H9 (cell line): ENCODE results near the gene TOB2. TPM values are rescaled to one million over a fixed set of nuclear protein-coding genes. Genes with fewer than 3 reads are reported as not detected.

Experiments used
- DNase-seq: peaks from one replicate; pipeline ENCODE4 v3.0.0-alpha.2; 2017
- H2AFZ ChIP-seq: one replicate; pipeline ENCODE4 v1.6.1; 2013; ENCODE audit warnings: mild to moderate bottlenecking, low read length, control low read depth, moderate library complexity
- H2AK5ac ChIP-seq: 2 replicates; pipeline ENCODE4 v1.6.1; 2013; ENCODE audit warnings: low read length, control low read depth, mixed read lengths; ENCODE audit not compliant: insufficient read length
- H2BK120ac ChIP-seq: one replicate; pipeline ENCODE4 v1.6.1; 2013; ENCODE audit warnings: low read depth, mild to moderate bottlenecking, low read length, control low read depth, inconsistent platforms; ENCODE audit not compliant: poor library complexity, severe bottlenecking
- H2BK12ac ChIP-seq: 2 replicates; pipeline ENCODE4 v1.6.1; 2013; ENCODE audit warnings: low read length, control low read depth, mixed read lengths, low read depth; ENCODE audit not compliant: insufficient read length
- H2BK15ac ChIP-seq: 2 replicates; pipeline ENCODE4 v1.6.1; 2013; ENCODE audit warnings: low read depth, low read length, control low read depth
- H2BK20ac ChIP-seq: one replicate; pipeline ENCODE4 v1.6.1; 2013; ENCODE audit warnings: low read depth, mild to moderate bottlenecking, low read length, control low read depth, inconsistent platforms; ENCODE audit not compliant: poor library complexity, severe bottlenecking
- H2BK5ac ChIP-seq: 2 replicates; pipeline ENCODE4 v1.6.1; 2013; ENCODE audit warnings: low read length, control low read depth, mixed read lengths; ENCODE audit not compliant: insufficient read length
- H3K14ac ChIP-seq: 2 replicates; pipeline ENCODE4 v1.6.1; 2013; ENCODE audit warnings: low read length, control low read depth; ENCODE audit not compliant: insufficient read depth
- H3K18ac ChIP-seq: 2 replicates; pipeline ENCODE4 v1.6.1; 2013; ENCODE audit warnings: low read depth, mild to moderate bottlenecking, mixed read lengths, low read length, control low read depth; ENCODE audit not compliant: insufficient read length
- H3K23ac ChIP-seq: 2 replicates; pipeline ENCODE4 v1.6.1; 2013; ENCODE audit warnings: low read length, control low read depth, mixed read lengths, low read depth; ENCODE audit not compliant: insufficient read length
- H3K23me2 ChIP-seq: 2 replicates; pipeline ENCODE4 v1.6.1; 2013; ENCODE audit warnings: low read depth, mild to moderate bottlenecking, mixed read lengths, low read length, control low read depth; ENCODE audit not compliant: insufficient read length, poor library complexity, severe bottlenecking
- H3K27ac ChIP-seq: 2 replicates; pipeline ENCODE4 v1.5.1; 2013; ENCODE audit warnings: low read length, control low read depth, mixed read lengths, low read depth; ENCODE audit not compliant: insufficient read length
- H3K27me3 ChIP-seq: 2 replicates; pipeline ENCODE4 v1.6.1; 2013; ENCODE audit warnings: low read length, control low read depth, inconsistent platforms; ENCODE audit not compliant: insufficient read depth
- H3K4ac ChIP-seq: 2 replicates; pipeline ENCODE4 v1.6.1; 2013; ENCODE audit warnings: low read depth, mild to moderate bottlenecking, control low read depth, inconsistent platforms, low read length, moderate library complexity
- H3K4me1 ChIP-seq: 2 replicates; pipeline ENCODE4 v1.6.1; 2013; ENCODE audit warnings: low read length, control low read depth, inconsistent platforms; ENCODE audit not compliant: insufficient read depth
- H3K4me2 ChIP-seq: 2 replicates; pipeline ENCODE4 v1.6.1; 2013; ENCODE audit warnings: low read length, control low read depth, mixed read lengths; ENCODE audit not compliant: insufficient read length, insufficient read depth
- H3K56ac ChIP-seq: 2 replicates; pipeline ENCODE4 v1.6.1; 2013; ENCODE audit warnings: low read depth, mild to moderate bottlenecking, mixed read lengths, low read length, control low read depth; ENCODE audit not compliant: insufficient read length
- H3K79me1 ChIP-seq: 2 replicates; pipeline ENCODE4 v1.6.1; 2013; ENCODE audit warnings: low read depth, mild to moderate bottlenecking, moderate library complexity, low read length, control low read depth, inconsistent platforms; ENCODE audit not compliant: insufficient read depth, poor library complexity, severe bottlenecking
- H3K79me2 ChIP-seq: 2 replicates; pipeline ENCODE4 v1.6.1; 2013; ENCODE audit warnings: low read length, control low read depth, inconsistent platforms; ENCODE audit not compliant: insufficient read depth
- H3K9ac ChIP-seq: 2 replicates; pipeline ENCODE4 v1.6.1; 2013; ENCODE audit warnings: low read length, control low read depth, mixed read lengths; ENCODE audit not compliant: insufficient read length; ENCODE audit errors: extremely low read depth
- H3K9me3 ChIP-seq: one replicate; pipeline ENCODE4 v1.6.1; 2013; ENCODE audit warnings: low read depth, low read length, inconsistent platforms; ENCODE audit not compliant: control insufficient read depth
- H3T11ph ChIP-seq: one replicate; pipeline ENCODE4 v1.6.1; 2013; ENCODE audit warnings: mild to moderate bottlenecking, low read length, control low read depth, inconsistent platforms
- H4K20me1 ChIP-seq: one replicate; pipeline ENCODE4 v1.6.1; 2013; ENCODE audit not compliant: control insufficient read depth, insufficient read length, insufficient read depth
- H4K5ac ChIP-seq: 2 replicates; pipeline ENCODE4 v1.6.1; 2013; ENCODE audit warnings: low read depth, mild to moderate bottlenecking, mixed read lengths, low read length, control low read depth; ENCODE audit not compliant: insufficient read length
- H4K8ac ChIP-seq: replicated peaks from 2 replicates; pipeline ENCODE4 v1.6.1; 2013; ENCODE audit warnings: low read length, control low read depth, mixed read lengths, low read depth; ENCODE audit not compliant: insufficient read length
- H4K91ac ChIP-seq: 2 replicates; pipeline ENCODE4 v1.6.1; 2013; ENCODE audit warnings: low read depth, mild to moderate bottlenecking, moderate library complexity, mixed read lengths, low read length, control low read depth; ENCODE audit not compliant: insufficient read length
- H3K27ac Mint-ChIP-seq, 3 experiments: 2 replicates in 2 of 3; 3 replicates in 1 of 3; pipeline ENCODE4 v1.8.0; 2020 to 2021; ENCODE audit warnings: mixed read lengths in 3 of 3, mild to moderate bottlenecking in 1 of 3, moderate library complexity in 1 of 3
- H3K27me3 Mint-ChIP-seq: 2 replicates; pipeline ENCODE4 v1.8.0; 2021; ENCODE audit warnings: low read depth, mild to moderate bottlenecking, moderate library complexity, mixed read lengths
- H3K36me3 Mint-ChIP-seq, 3 experiments: 2 replicates in 2 of 3; 3 replicates in 1 of 3; pipeline ENCODE4 v1.8.0; 2020 to 2021; ENCODE audit warnings: low read depth in 3 of 3, mixed read lengths in 3 of 3; ENCODE audit not compliant: insufficient read depth in 1 of 3
- H3K4me1 Mint-ChIP-seq, 2 experiments: 2 replicates each; pipeline ENCODE4 v1.8.0; 2020; ENCODE audit warnings: mixed read lengths in 2 of 2
- H3K4me3 Mint-ChIP-seq, 2 experiments: 2 replicates in 1 of 2; 3 replicates in 1 of 2; pipeline ENCODE4 v1.8.0; 2020 to 2021; ENCODE audit warnings: mild to moderate bottlenecking in 2 of 2, mixed read lengths in 2 of 2, moderate library complexity in 1 of 2
- H3K9me3 Mint-ChIP-seq, 2 experiments: 2 replicates in 1 of 2; 3 replicates in 1 of 2; pipeline ENCODE4 v1.8.0; 2020; ENCODE audit warnings: mild to moderate bottlenecking in 2 of 2, mixed read lengths in 2 of 2, moderate library complexity in 1 of 2
- CTCF ChIP-seq: fragments of 200-600 bp; sonication (generic); conservative IDR thresholded peaks from 3 replicates; pipeline ENCODE4 v1.8.0; 2021; ENCODE audit warnings: antibody characterized with exemption, mild to moderate bottlenecking
- WGBS: extraction: QIAGEN DNeasy Blood & Tissue Kit; methylation state at CpG from one replicate; pipeline ENCODE4 v1.1.7; 2013; ENCODE audit warnings: missing lambda C conversion rate, low lambda C conversion rate, mixed read lengths; ENCODE audit not compliant: insufficient read length; ENCODE audit errors: extremely low coverage; 5-methylcytosine and 5-hydroxymethylcytosine counted together
- total RNA-seq: library from RNA; stranded (reverse); gene quantifications from 2 replicates; pipeline ENCODE4 v1.2.1, GENCODE V29; 2021

The TOB2 gene
- total RNA-seq, 1 experiment from 2014 or later: 75.8 TPM

GRCh38 chr22:41405588-41405987, 41.0 kb downstream of the TOB2 start:
- Histone ChIP-seq H3K4ac (no peak overlapping the region), H2AFZ (no peak overlapping the region), H3K14ac (no peak overlapping the region), H2BK5ac (no peak overlapping the region), H2BK15ac (no peak overlapping the region), H3K18ac (no peak overlapping the region), H3K79me1 (no peaks in the 10 kb centered on the region), H3K23ac (no peak overlapping the region), H3K9ac (no peak overlapping the region), H3K9me3 (no peaks in the 10 kb centered on the region), H3K4me1 (no peaks in the 10 kb centered on the region), H3K27ac (no peak overlapping the region), H4K91ac (no peak overlapping the region), H4K8ac (no peak overlapping the region), H2AK5ac (no peak overlapping the region), H4K20me1 (no peaks in the 10 kb centered on the region), H3K56ac (no peak overlapping the region), H3K4me2 (no peak overlapping the region), H4K5ac (no peak overlapping the region), H2BK12ac (no peak overlapping the region), H3K23me2 (no peaks in the 10 kb centered on the region), H3T11ph (no peak overlapping the region), H3K79me2 (no peaks in the 10 kb centered on the region), H2BK120ac (no peak overlapping the region), H3K27me3 (no peaks in the 10 kb centered on the region), H2BK20ac (no peak overlapping the region)
- DNase-seq: no peak
- Mint-ChIP-seq H3K36me3 (no peaks in the 10 kb centered on the region), H3K4me3 (no peak overlapping the region), H3K27me3 (peaks cover 1% of the 10 kb centered on the region), H3K9me3 (no peaks in the 10 kb centered on the region), H3K27ac (no peak overlapping the region; a peak in 1 of 7 replicates), H3K4me1 (peaks cover 2 to 6% of the 10 kb centered on the region in 2 experiments; a peak in 3 of 4 replicates)
- TF ChIP-seq CTCF: no peak
- no CpG with 5 or more reads among the region's 8 CpGs for WGBS
